ENCODE measurements around the gene FOXP1. TPM values are rescaled to one million over a fixed set of nuclear protein-coding genes. Genes with fewer than 3 reads are reported as not detected.
A peak's percentile ranks its signal among the peaks of the same experiment; 100 is the strongest.

Gene FOXP1
- total RNA-seq, 2 donors from 2014 or later = 59.7 to 65.4 TPM

GRCh38 chr3:71312461-71312860 lies 271.1 kb downstream of the FOXP1 start:
- H3K27ac Mint-ChIP-seq = no peak overlapping the region
- no peaks in the 10 kb centered on the region for H3K27me3 Mint-ChIP-seq
- DNase-seq (ENCODE audit: low spot score) = no peak
- no peak for ATAC-seq
- H3K9me3 Mint-ChIP-seq = no peaks in the 10 kb centered on the region
- H3K4me1 Mint-ChIP-seq (ENCODE audit: low read depth in 2 of 2) = peaks cover 18 to 23% of the 10 kb centered on the region in 2 donors
- H3K36me3 Mint-ChIP-seq = no peaks in the 10 kb centered on the region
- H3K4me3 Mint-ChIP-seq = no peak overlapping the region

DNA sequence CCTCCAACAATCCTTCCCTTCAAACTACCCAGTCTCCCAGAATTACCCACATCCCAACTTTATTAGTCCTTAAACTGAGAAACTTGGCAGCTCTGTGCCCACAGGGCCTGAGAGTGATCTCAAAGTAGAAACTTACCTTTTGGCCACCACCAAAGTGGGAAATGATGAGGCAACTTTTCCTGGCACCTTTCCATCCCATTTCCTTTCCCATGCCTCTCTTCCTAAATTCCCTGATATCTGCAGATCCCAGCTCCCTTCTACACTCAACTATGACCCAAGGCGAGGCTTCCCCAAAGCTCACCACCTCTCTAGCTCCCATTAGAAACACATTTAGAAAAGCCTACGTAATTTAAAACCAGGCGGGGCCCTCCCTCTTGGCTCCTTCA lies 271.9 kb downstream of the FOXP1 start:
- H3K4me1 Mint-ChIP-seq (ENCODE audit: low read depth in 2 of 2) = peaks cover 18 to 23% of the 10 kb centered on the region in 2 donors
- no peak overlapping the region for H3K27ac Mint-ChIP-seq
- no peaks in the 10 kb centered on the region for H3K27me3 Mint-ChIP-seq
- H3K4me3 Mint-ChIP-seq = no peak overlapping the region
- DNase-seq (ENCODE audit: low spot score) (no peak), ATAC-seq (no peak)
- H3K36me3 Mint-ChIP-seq = no peaks in the 10 kb centered on the region
- H3K9me3 Mint-ChIP-seq = no peaks in the 10 kb centered on the region

DNA sequence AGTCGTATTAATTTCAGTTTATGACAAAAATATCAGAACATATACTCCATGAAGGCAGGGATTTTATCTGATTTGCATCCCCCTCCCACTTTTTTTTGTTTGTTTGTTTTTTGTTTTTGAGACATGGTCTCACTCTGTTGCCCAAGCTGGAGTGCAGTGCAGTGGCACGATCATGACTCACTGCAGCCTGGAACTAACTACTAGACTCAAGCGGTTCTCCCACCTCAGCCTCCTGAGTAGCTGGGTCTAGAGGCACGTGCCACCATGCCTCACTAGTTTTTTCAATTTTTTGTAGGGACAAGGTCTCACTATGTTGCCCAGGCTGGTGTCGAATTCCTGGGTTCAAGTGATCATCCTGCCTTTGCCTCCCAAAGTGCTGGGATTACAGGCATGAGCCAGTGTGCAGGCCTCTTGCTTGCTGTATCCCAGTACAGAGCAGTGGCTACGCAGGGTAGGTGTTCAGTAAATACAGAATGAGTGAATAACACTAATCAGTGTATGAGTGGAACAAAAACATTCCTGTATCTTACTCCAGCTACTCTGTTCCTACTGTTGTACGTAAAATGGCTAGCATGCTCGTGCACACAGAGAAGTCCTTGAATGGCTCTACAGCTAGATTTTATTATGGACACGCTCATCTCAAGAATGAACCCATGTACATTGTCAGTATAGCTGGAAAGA lies 272.4 kb downstream of the FOXP1 start:
- no peak for DNase-seq (ENCODE audit: low spot score)
- Mint-ChIP-seq H3K4me1 (ENCODE audit: low read depth in 2 of 2) (peaks cover 18 to 23% of the 10 kb centered on the region in 2 donors), H3K27ac (no peak overlapping the region), H3K27me3 (no peaks in the 10 kb centered on the region), H3K4me3 (no peak overlapping the region), H3K9me3 (no peaks in the 10 kb centered on the region), H3K36me3 (no peaks in the 10 kb centered on the region)
- ATAC-seq = no peak

DNA sequence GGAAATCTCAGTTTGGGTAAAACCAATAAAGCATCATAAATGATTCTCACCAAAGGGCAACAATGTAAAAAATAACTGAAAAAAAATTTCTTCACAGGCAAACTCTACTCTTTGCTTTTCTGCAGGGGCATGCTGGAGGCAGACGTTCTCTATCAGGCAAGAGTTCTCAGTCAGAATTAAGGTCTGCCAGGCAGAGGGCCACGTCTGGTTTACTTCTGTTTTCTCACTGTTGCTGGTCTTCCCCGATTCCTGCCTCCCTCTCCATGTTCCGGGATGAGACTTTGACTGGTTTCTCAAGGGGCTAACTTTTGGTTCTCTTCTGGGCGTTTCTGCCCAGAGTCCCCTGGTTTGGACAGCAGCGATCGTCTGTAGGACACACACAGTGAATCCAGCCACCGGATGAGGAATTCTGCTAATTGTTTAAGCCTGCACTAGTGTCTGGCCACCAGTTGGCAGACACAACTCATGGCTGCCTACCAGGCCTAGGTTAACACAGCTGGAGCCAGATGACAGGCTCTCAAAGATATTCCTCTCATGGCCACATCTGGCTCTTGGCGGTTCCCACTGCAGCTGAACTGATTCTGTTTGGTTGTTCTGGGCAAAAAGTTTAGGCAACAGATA lies 273.1 kb downstream of the FOXP1 start:
- H3K27me3 Mint-ChIP-seq = no peaks in the 10 kb centered on the region
- peak overlapping the region in 1 of 2 donors; percentile 65 for H3K27ac Mint-ChIP-seq
- no peak for ATAC-seq
- DNase-seq (ENCODE audit: low spot score) = no peak
- no peaks in the 10 kb centered on the region for H3K9me3 Mint-ChIP-seq
- no peaks in the 10 kb centered on the region for H3K36me3 Mint-ChIP-seq
- peaks cover 22 to 27% of the 10 kb centered on the region in 2 donors for H3K4me1 Mint-ChIP-seq (ENCODE audit: low read depth in 2 of 2)
- H3K4me3 Mint-ChIP-seq = no peak overlapping the region

GRCh38 chr3:71309886-71310285 lies 273.6 kb downstream of the FOXP1 start:
- Mint-ChIP-seq H3K27ac (no peak overlapping the region), H3K4me3 (no peak overlapping the region), H3K36me3 (no peaks in the 10 kb centered on the region), H3K4me1 (ENCODE audit: low read depth in 2 of 2) (peaks cover 28 to 33% of the 10 kb centered on the region in 2 donors), H3K9me3 (no peaks in the 10 kb centered on the region), H3K27me3 (no peaks in the 10 kb centered on the region)
- DNase-seq (ENCODE audit: low spot score) = no peak
- no peak for ATAC-seq

- H3K4me3 Mint-ChIP-seq = no peak overlapping the region
- no peaks in the 10 kb centered on the region for H3K9me3 Mint-ChIP-seq
- peaks cover 31 to 35% of the 10 kb centered on the region in 2 donors for H3K4me1 Mint-ChIP-seq (ENCODE audit: low read depth in 2 of 2)
- H3K27me3 Mint-ChIP-seq = no peaks in the 10 kb centered on the region
- DNase-seq (ENCODE audit: low spot score) (no peak), ATAC-seq (peak; percentile 72 to 73)
- H3K36me3 Mint-ChIP-seq = no peaks in the 10 kb centered on the region
- peak overlapping the region in 1 of 2 donors; percentile 5 for H3K27ac Mint-ChIP-seq
Measured at GRCh38 chr3:71309342-71309741, 274.2 kb downstream of the FOXP1 start.

DNA sequence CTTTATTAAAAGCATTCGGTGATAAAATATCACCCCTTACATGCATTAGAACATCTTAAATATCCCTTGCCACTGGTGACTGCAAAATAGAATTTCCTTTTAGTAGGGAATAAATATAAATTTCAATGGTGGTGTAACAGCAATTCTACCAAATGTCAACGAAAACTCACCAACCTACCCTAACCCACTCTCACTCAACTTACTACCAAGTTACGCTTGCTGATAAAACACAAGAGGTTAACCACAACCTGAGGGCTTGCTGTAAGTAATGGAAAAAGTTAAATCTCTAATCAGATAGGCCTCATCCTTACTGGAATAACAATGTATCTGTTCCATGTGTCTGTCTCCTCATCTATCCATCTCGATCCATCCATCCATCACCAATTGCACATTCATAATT lies 274.7 kb downstream of the FOXP1 start:
- DNase-seq (ENCODE audit: low spot score) (no peak), ATAC-seq (no peak)
- Mint-ChIP-seq H3K4me1 (ENCODE audit: low read depth in 2 of 2) (peaks cover 36 to 40% of the 10 kb centered on the region in 2 donors), H3K36me3 (no peaks in the 10 kb centered on the region), H3K27ac (peak overlapping the region in 1 of 2 donors; percentile 5), H3K27me3 (no peaks in the 10 kb centered on the region), H3K4me3 (no peak overlapping the region), H3K9me3 (no peaks in the 10 kb centered on the region)

GRCh38 chr3:71307991-71308697 lies 275.4 kb downstream of the FOXP1 start:
- H3K4me1 Mint-ChIP-seq (ENCODE audit: low read depth in 2 of 2) = peaks cover 43 to 44% of the 10 kb centered on the region in 2 donors
- H3K9me3 Mint-ChIP-seq = no peaks in the 10 kb centered on the region
- no peaks in the 10 kb centered on the region for H3K27me3 Mint-ChIP-seq
- H3K27ac Mint-ChIP-seq = no peak overlapping the region
- no peak overlapping the region for H3K4me3 Mint-ChIP-seq
- DNase-seq (ENCODE audit: low spot score) (no peak), ATAC-seq (no peak)
- no peaks in the 10 kb centered on the region for H3K36me3 Mint-ChIP-seq

- no peak for DNase-seq (ENCODE audit: low spot score)
- Mint-ChIP-seq H3K4me1 (ENCODE audit: low read depth in 2 of 2) (peaks cover 52 to 67% of the 10 kb centered on the region in 2 donors), H3K27ac (peak overlapping the region; percentile 62 to 93), H3K36me3 (no peaks in the 10 kb centered on the region), H3K4me3 (peak overlapping the region; percentile 86), H3K27me3 (no peaks in the 10 kb centered on the region), H3K9me3 (no peaks in the 10 kb centered on the region)
- peak; percentile 47 to 70 for ATAC-seq
Measured at GRCh38 chr3:71305231-71306206, 278.0 kb downstream of the FOXP1 start.

DNA sequence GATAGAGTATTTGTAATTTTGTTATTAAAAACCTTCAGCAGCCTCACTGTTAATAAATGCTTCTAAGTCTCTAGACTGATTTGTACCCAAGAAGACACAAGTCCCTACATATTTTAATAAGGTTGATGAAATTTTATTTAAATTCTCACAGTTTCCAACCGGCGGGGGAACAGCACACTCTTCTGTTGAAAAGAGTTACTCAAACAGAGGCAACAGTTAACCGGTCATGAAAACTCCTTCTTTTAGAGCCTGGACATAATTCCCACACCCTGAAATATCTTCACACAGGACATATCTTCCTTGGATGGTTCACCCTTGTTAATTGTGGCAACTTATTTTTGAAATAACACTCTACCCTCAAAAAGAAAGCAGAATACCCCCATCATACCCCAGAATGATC lies 278.8 kb downstream of the FOXP1 start:
- Mint-ChIP-seq H3K36me3 (no peaks in the 10 kb centered on the region), H3K4me1 (ENCODE audit: low read depth in 2 of 2) (peaks cover 49 to 71% of the 10 kb centered on the region in 2 donors), H3K4me3 (peak overlapping the region; percentile 86), H3K27me3 (no peaks in the 10 kb centered on the region), H3K9me3 (no peaks in the 10 kb centered on the region), H3K27ac (peak overlapping the region; percentile 62 to 93)
- ATAC-seq (no peak), DNase-seq (ENCODE audit: low spot score) (no peak)

DNA sequence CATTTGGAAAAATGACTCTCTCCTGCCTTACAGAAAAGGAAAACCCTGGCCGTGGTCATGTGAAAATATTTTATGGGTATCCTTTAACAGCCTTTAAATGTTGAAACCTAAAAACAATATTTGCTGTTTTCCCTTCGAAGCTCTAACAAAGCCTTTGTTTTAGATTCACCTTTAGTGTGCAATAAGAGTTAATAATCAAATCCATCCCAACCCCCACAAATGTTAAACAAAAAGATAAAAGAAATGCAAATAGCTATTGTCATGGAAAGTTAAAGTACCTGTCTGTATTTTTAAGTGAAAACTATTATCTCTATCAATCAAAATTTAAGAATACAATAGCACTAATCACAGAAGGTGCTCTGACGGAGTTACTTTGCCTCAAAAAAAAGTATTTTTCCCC lies 279.3 kb downstream of the FOXP1 start:
- peak overlapping the region in 1 of 2 donors; percentile 93 for H3K27ac Mint-ChIP-seq
- peak overlapping the region; percentile 86 for H3K4me3 Mint-ChIP-seq

GRCh38 chr3:71303627-71304200 lies 279.8 kb downstream of the FOXP1 start:
- ATAC-seq (no peak), DNase-seq (ENCODE audit: low spot score) (no peak)
- Mint-ChIP-seq H3K4me3 (peak overlapping the region; percentile 17), H3K36me3 (no peaks in the 10 kb centered on the region), H3K4me1 (ENCODE audit: low read depth in 2 of 2) (peaks cover 40 to 62% of the 10 kb centered on the region in 2 donors), H3K9me3 (no peaks in the 10 kb centered on the region), H3K27me3 (no peaks in the 10 kb centered on the region), H3K27ac (peak overlapping the region; percentile 0 to 93)

More for the DNA sequence above, 279.3 kb downstream of the FOXP1 start:
- DNase-seq (ENCODE audit: low spot score) = no peak
- Mint-ChIP-seq H3K9me3 (no peaks in the 10 kb centered on the region), H3K27me3 (no peaks in the 10 kb centered on the region), H3K4me1 (ENCODE audit: low read depth in 2 of 2) (peaks cover 45 to 66% of the 10 kb centered on the region in 2 donors), H3K36me3 (no peaks in the 10 kb centered on the region)
- ATAC-seq = no peak

DNA sequence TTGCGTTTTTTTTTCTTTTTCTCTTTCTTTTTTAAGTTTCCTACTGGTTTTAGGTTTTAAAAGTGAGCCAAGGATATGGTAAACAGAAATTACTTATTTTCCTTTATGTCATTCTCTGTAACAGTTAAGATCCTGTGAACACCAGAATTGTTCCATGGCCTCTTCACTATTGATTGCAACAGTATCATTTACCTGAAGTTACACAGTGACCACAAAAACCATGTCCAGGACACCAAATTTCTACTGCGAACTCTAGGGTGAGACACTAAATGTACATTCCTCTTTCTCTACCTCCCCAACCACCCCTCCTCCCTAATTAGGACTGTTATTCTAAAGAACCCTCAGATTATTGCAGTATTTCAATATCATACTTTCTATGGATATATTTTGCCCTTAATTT lies 280.9 kb downstream of the FOXP1 start:
- no peaks in the 10 kb centered on the region for H3K36me3 Mint-ChIP-seq
- H3K9me3 Mint-ChIP-seq = no peaks in the 10 kb centered on the region
- ATAC-seq = no peak
- H3K4me1 Mint-ChIP-seq (ENCODE audit: low read depth in 2 of 2) = peaks cover 33 to 58% of the 10 kb centered on the region in 2 donors
- DNase-seq (ENCODE audit: low spot score) = no peak
- peak overlapping the region; percentile 22 to 85 for H3K27ac Mint-ChIP-seq
- H3K4me3 Mint-ChIP-seq = peak overlapping the region; percentile 40
- no peaks in the 10 kb centered on the region for H3K27me3 Mint-ChIP-seq

Measured in natural killer cell treated with Interleukin-12 subunit alpha and Interleukin-12 subunit beta and Interleukin-15 and Interleukin-18, amount 100 ng/mL, for 72 hours (primary cell).